WTC11 (cell line): Measurements from ENCODE around the gene GLT1D1.

ENCODE experiments used
- CTCF ChIP-seq: fragments of 200-600 bp; IDR thresholded peaks from 2 replicates; pipeline ENCODE4 v1.8.0; 2022; ENCODE audit warnings: antibody characterized with exemption
- MYBL2 ChIP-seq: sonication (generic); formaldehyde crosslinking; IDR thresholded peaks from 2 replicates; pipeline ENCODE4 v1.8.1; 2023; ENCODE audit warnings: mild to moderate bottlenecking, moderate library complexity, missing genetic modification reagents
- NR2C2 ChIP-seq: sonication (generic); formaldehyde crosslinking; IDR thresholded peaks from 2 replicates; pipeline ENCODE4 v1.8.0; 2022; ENCODE audit warnings: mild to moderate bottlenecking, missing genetic modification reagents
- TEAD1 ChIP-seq: sonication (generic); formaldehyde crosslinking; IDR thresholded peaks from 2 replicates; pipeline ENCODE4 v1.8.0; 2022; ENCODE audit warnings: mild to moderate bottlenecking, missing genetic modification reagents
- ZNF263 ChIP-seq: sonication (generic); formaldehyde crosslinking; IDR thresholded peaks from 2 replicates; pipeline ENCODE4 v1.8.1; 2022; ENCODE audit warnings: low read depth, mild to moderate bottlenecking, moderate library complexity, missing genetic modification reagents
- ZNF416 ChIP-seq: fragments of 250-450 bp; sonication (Bioruptor Pico); IDR thresholded peaks from 2 replicates; pipeline ENCODE4 v1.9.0; 2021; ENCODE audit warnings: mild to moderate bottlenecking, inconsistent platforms
- ZSCAN18 ChIP-seq: fragments of 250-450 bp; sonication (Bioruptor Pico); IDR thresholded peaks from 2 replicates; pipeline ENCODE4 v2.1.2; 2022; ENCODE audit warnings: mild to moderate bottlenecking, moderate library complexity
- TF ChIP-seq, protein P1 (sequence below): sonication (generic); formaldehyde crosslinking; IDR thresholded peaks from 2 replicates; pipeline ENCODE4 v1.8.1; 2023; ENCODE audit warnings: mild to moderate bottlenecking, missing genetic modification reagents
- TF ChIP-seq, protein P2 (sequence below): fragments of 250-450 bp; sonication (Bioruptor Pico); IDR thresholded peaks from 2 replicates; pipeline ENCODE4 v1.8.0; 2021; ENCODE audit warnings: mild to moderate bottlenecking
- TF ChIP-seq, protein P3 (sequence below): sonication (generic); formaldehyde crosslinking; IDR thresholded peaks from 2 replicates; pipeline ENCODE4 v1.8.0; 2023; ENCODE audit warnings: missing genetic modification reagents, mild to moderate bottlenecking, borderline replicate concordance

- TF ChIP-seq CTCF = no peak
- TF ChIP-seq, protein P1, sequence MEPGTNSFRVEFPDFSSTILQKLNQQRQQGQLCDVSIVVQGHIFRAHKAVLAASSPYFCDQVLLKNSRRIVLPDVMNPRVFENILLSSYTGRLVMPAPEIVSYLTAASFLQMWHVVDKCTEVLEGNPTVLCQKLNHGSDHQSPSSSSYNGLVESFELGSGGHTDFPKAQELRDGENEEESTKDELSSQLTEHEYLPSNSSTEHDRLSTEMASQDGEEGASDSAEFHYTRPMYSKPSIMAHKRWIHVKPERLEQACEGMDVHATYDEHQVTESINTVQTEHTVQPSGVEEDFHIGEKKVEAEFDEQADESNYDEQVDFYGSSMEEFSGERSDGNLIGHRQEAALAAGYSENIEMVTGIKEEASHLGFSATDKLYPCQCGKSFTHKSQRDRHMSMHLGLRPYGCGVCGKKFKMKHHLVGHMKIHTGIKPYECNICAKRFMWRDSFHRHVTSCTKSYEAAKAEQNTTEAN (CRISPR knock-in tag) = no peak
- TF ChIP-seq NR2C2 = no peak
- no peak for TF ChIP-seq ZNF263 (CRISPR knock-in tag)
- TF ChIP-seq, protein P2, sequence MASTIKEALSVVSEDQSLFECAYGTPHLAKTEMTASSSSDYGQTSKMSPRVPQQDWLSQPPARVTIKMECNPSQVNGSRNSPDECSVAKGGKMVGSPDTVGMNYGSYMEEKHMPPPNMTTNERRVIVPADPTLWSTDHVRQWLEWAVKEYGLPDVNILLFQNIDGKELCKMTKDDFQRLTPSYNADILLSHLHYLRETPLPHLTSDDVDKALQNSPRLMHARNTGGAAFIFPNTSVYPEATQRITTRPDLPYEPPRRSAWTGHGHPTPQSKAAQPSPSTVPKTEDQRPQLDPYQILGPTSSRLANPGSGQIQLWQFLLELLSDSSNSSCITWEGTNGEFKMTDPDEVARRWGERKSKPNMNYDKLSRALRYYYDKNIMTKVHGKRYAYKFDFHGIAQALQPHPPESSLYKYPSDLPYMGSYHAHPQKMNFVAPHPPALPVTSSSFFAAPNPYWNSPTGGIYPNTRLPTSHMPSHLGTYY (CRISPR knock-in tag) = no peak
- no peak for TF ChIP-seq ZNF416 (CRISPR knock-in tag)
- TF ChIP-seq, protein P3, sequence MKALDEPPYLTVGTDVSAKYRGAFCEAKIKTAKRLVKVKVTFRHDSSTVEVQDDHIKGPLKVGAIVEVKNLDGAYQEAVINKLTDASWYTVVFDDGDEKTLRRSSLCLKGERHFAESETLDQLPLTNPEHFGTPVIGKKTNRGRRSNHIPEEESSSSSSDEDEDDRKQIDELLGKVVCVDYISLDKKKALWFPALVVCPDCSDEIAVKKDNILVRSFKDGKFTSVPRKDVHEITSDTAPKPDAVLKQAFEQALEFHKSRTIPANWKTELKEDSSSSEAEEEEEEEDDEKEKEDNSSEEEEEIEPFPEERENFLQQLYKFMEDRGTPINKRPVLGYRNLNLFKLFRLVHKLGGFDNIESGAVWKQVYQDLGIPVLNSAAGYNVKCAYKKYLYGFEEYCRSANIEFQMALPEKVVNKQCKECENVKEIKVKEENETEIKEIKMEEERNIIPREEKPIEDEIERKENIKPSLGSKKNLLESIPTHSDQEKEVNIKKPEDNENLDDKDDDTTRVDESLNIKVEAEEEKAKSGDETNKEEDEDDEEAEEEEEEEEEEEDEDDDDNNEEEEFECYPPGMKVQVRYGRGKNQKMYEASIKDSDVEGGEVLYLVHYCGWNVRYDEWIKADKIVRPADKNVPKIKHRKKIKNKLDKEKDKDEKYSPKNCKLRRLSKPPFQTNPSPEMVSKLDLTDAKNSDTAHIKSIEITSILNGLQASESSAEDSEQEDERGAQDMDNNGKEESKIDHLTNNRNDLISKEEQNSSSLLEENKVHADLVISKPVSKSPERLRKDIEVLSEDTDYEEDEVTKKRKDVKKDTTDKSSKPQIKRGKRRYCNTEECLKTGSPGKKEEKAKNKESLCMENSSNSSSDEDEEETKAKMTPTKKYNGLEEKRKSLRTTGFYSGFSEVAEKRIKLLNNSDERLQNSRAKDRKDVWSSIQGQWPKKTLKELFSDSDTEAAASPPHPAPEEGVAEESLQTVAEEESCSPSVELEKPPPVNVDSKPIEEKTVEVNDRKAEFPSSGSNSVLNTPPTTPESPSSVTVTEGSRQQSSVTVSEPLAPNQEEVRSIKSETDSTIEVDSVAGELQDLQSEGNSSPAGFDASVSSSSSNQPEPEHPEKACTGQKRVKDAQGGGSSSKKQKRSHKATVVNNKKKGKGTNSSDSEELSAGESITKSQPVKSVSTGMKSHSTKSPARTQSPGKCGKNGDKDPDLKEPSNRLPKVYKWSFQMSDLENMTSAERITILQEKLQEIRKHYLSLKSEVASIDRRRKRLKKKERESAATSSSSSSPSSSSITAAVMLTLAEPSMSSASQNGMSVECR (CRISPR knock-in tag) = no peak
- no peak for TF ChIP-seq ZSCAN18 (CRISPR knock-in tag)
- no peak for TF ChIP-seq MYBL2 (CRISPR knock-in tag)
- no peak for TF ChIP-seq TEAD1 (CRISPR knock-in tag)
Measured at GRCh38 chr12:128982933-128983332, 129.7 kb downstream of the GLT1D1 start.
